Endothelial cell of umbilical vein (primary cell): Measurements from ENCODE around the gene ZNF764. TPM values are rescaled to one million over a fixed set of nuclear protein-coding genes. Genes with fewer than 3 reads are reported as not detected.
A peak's percentile ranks its signal among the peaks of the same experiment; 100 is the strongest.

Experiments used
- BruUV-seq: library from RNA; stranded (reverse); fragments of 400-500 nt; replicated peaks from 2 replicates; lab custom pipeline; 2021; lab: Mats Ljungman, UMichigan
- CTCF ChIA-PET: fragments of 300-600, 350-600 bp; sonication (Branson Sonifier 250); formaldehyde crosslinking; loops from one replicate; lab custom pipeline; 2021; ENCODE audit warnings: antibody characterized with exemption, inconsistent platforms; lab: Charles Lee
- POLR2A ChIA-PET: fragments of 300-600, 350-600 bp; sonication (Branson Sonifier 250); formaldehyde crosslinking; loops from one replicate; lab custom pipeline; 2021; ENCODE audit warnings: antibody characterized with exemption, inconsistent platforms; lab: Charles Lee
- DNase-seq: peaks from one replicate; pipeline ENCODE4 v3.0.0-alpha.2; 2011; ENCODE audit warnings: low read depth, low spot score
- FAIRE-seq: peaks from 2 replicates; lab custom pipeline; 2011; peaks lifted over from hg19 to GRCh38; lab: Jason Lieb, UNC
- H2AFZ ChIP-seq: 2 replicates; pipeline ENCODE4 v1.6.0; 2012; ENCODE audit warnings: low read depth, low read length, control low read depth, inconsistent platforms
- H3K27ac ChIP-seq: 2 replicates; pipeline ENCODE4 v1.5.1; 2011; ENCODE audit warnings: low read depth, mild to moderate bottlenecking, control low read depth, low read length, moderate library complexity; ENCODE audit not compliant: insufficient read depth
- H3K27me3 ChIP-seq, 2 experiments: 2 replicates each; pipeline versions ENCODE4 v1.6.0 to v1.6.1; 2011; ENCODE audit warnings: low read length in 2 of 2, mixed read lengths in 1 of 2; ENCODE audit not compliant: control insufficient read depth in 2 of 2, insufficient read depth in 2 of 2
- H3K36me3 ChIP-seq, 2 experiments: 2 replicates in 1 of 2; 3 replicates in 1 of 2; pipeline ENCODE4 v1.5.1; 2011; ENCODE audit warnings: low read length in 2 of 2, mild to moderate bottlenecking in 1 of 2, moderate library complexity in 1 of 2; ENCODE audit not compliant: control insufficient read depth in 2 of 2, insufficient read depth in 2 of 2; ENCODE audit errors: extremely low read depth in 1 of 2
- H3K4me1 ChIP-seq: 3 replicates; pipeline ENCODE4 v1.5.1; 2011; ENCODE audit warnings: mild to moderate bottlenecking, low read length; ENCODE audit not compliant: control insufficient read depth, insufficient read depth; ENCODE audit errors: extremely low read depth
- H3K4me2 ChIP-seq: 2 replicates; pipeline ENCODE4 v1.6.1; 2011; ENCODE audit warnings: low read length, control low read depth, mixed read lengths; ENCODE audit not compliant: insufficient read depth
- H3K4me3 ChIP-seq, 3 experiments: fragments of 200-600 bp in 1 of 3; sonication (generic), shearing (Covaris generic) in 1 of 3; replicated peaks in 1 of 3; 2 replicates each; pipeline ENCODE4 v1.5.1; 2011 to 2016; ENCODE audit warnings: control low read depth in 3 of 3, low read length in 3 of 3, mild to moderate bottlenecking in 2 of 3, inconsistent platforms in 1 of 3, low read depth in 1 of 3, moderate library complexity in 1 of 3; ENCODE audit not compliant: insufficient read depth in 1 of 3
- H3K79me2 ChIP-seq: 2 replicates; pipeline ENCODE4 v1.6.0; 2012; ENCODE audit warnings: low read length, inconsistent platforms; ENCODE audit not compliant: control insufficient read depth, insufficient read depth
- H3K9ac ChIP-seq: replicated peaks from 2 replicates; pipeline ENCODE3; 2011; ENCODE audit warnings: low read length, control low read depth; ENCODE audit not compliant: insufficient read depth; ENCODE audit errors: extremely low read depth
- H3K9me1 ChIP-seq: replicated peaks from 3 replicates; pipeline ENCODE4 v1.6.0; 2011; ENCODE audit warnings: mild to moderate bottlenecking, low read length; ENCODE audit not compliant: control insufficient read depth, insufficient read depth; ENCODE audit errors: extremely low read depth
- H3K9me3 ChIP-seq: replicated peaks from 2 replicates; pipeline ENCODE4 v1.5.1; 2012; ENCODE audit warnings: low read length, inconsistent platforms; ENCODE audit not compliant: control insufficient read depth, insufficient read depth
- H4K20me1 ChIP-seq: replicated peaks from 2 replicates; pipeline ENCODE3; 2011; ENCODE audit warnings: mild to moderate bottlenecking, low read length; ENCODE audit not compliant: control insufficient read depth, insufficient read depth; ENCODE audit errors: extremely low read depth
- EZH2 ChIP-seq: IDR thresholded peaks from 2 replicates; pipeline ENCODE4 v1.6.1; 2012; ENCODE audit warnings: borderline replicate concordance, low read depth, mild to moderate bottlenecking, moderate library complexity, low read length, inconsistent platforms; ENCODE audit not compliant: severe bottlenecking
- FOS ChIP-seq: IDR thresholded peaks from 2 replicates; pipeline ENCODE4 v1.6.1; 2011; ENCODE audit warnings: mild to moderate bottlenecking, low read length, moderate library complexity, borderline replicate concordance; ENCODE audit not compliant: insufficient read depth
- GATA2 ChIP-seq: IDR thresholded peaks from 2 replicates; pipeline ENCODE4 v1.7.0; 2011; ENCODE audit warnings: low read depth, mild to moderate bottlenecking, moderate library complexity, mixed read lengths, low read length; ENCODE audit not compliant: insufficient read length, insufficient read depth
- JUN ChIP-seq: IDR thresholded peaks from 2 replicates; pipeline ENCODE4 v1.6.1; 2011; ENCODE audit warnings: borderline replicate concordance, low read depth; ENCODE audit not compliant: insufficient read length, insufficient read depth
- MYC ChIP-seq: IDR thresholded peaks from one replicate; pipeline ENCODE4 v1.6.1; 2011; ENCODE audit warnings: mild to moderate bottlenecking, low read depth, low read length
- POLR2A ChIP-seq: IDR thresholded peaks from 2 replicates; pipeline ENCODE4 v1.6.1; 2012; ENCODE audit warnings: low read depth, mild to moderate bottlenecking, control low read depth, low read length
- POLR2AphosphoS5 ChIP-seq: IDR thresholded peaks from 2 replicates; pipeline ENCODE4 v1.6.1; 2012; ENCODE audit warnings: low read depth, mild to moderate bottlenecking, control low read depth, low read length, moderate library complexity; ENCODE audit not compliant: insufficient read depth
- dilution Hi-C: fragments of 300-500 bp; cut with MboI; formaldehyde crosslinking; loops from one replicate; pipeline ENCODE4 v1.15.0; 2019; ENCODE audit warnings: low sequenced_read_pairs; ENCODE audit not compliant: extremely low pct_ligation_motif_present
- intact Hi-C: fragments of 100-400 bp; cut with micrococcal nuclease; formaldehyde crosslinking; loops from one replicate; pipeline ENCODE4 v1.10.0; 2022
- polyA plus RNA-seq, 4 experiments: library from polyadenylated mRNA; depleted of rRNA in 3 of 4; stranded (reverse) in 3 of 4; unstranded in 1 of 4; fragments of >200 nt; gene quantifications; 2 replicates each; pipeline versions ENCODE4 v1.2.1 to v1.2.3, GENCODE V29; 2011 to 2012; ENCODE audit warnings: missing spikeins in 1 of 4
- total RNA-seq: library from RNA; stranded (reverse); gene quantifications from 2 replicates; pipeline ENCODE4 v1.2.3, GENCODE V29; 2021
- TF ChIP-seq, protein P1 (sequence below): IDR thresholded peaks from 2 replicates; pipeline ENCODE4 v1.6.1; 2011; ENCODE audit not compliant: insufficient read depth, insufficient read length
- TF ChIP-seq, protein P2 (sequence below), 2 donors: IDR thresholded peaks; 1 replicate in 1 of 2; 2 replicates in 1 of 2; pipeline ENCODE4 v1.5.1; 2011; ENCODE audit warnings: low read length in 2 of 2, mild to moderate bottlenecking in 2 of 2, moderate library complexity in 2 of 2, control low read depth in 1 of 2, inconsistent platforms in 1 of 2, low read depth in 1 of 2; ENCODE audit not compliant: insufficient read depth in 1 of 2; ENCODE audit errors: extremely low read depth in 1 of 2

Gene ZNF764
- total and polyA plus RNA-seq, 2 donors (not counting 3 experiments of a cell fraction or from before 2014, with no cell fraction given) = 5.0 to 12.1 TPM

DNA sequence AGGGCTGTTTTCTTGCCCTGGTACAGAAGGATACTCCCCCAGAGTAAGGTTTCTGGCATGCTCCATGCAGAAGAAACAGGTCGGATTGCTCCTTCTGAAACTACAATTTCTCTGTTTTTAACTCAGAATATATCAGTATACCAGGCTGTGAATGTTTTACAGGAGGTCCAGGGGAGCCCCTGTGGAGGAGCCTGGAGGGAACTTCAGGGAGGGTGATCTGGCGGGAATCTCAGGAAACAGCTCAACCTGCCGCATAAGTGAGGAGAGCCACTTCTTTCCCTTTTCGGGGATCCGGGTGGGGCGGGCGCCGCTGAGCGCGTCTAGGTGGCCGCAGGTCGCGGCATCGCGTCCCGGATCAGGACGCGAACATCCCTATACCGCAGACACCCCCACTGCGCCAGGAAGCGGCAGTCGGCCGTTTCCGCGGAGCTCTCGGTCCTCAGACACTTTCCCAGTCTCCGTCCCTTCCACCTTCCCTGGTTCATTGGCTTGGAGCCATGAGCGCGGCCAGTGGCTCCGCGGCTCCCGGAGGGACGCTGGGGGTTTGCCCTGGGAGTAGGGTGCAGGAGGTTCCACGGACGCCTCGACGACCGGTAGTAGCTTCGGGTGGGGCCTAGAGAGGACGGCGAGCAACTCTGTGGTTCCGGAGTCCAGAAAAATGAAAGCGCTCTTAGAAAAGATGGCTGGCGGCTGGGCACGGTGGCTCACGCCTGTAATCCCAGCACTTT is 3.1 kb upstream of the ZNF764 start:
- Histone ChIP-seq H3K27ac (peak overlapping the region; percentile 2), H3K27me3 (peaks cover 0 to 4% of the 10 kb centered on the region in 2 experiments), H2AFZ (peak overlapping the region; percentile 97), H3K4me2 (peak overlapping the region; percentile 56), H3K4me1 (peaks cover 9% of the 10 kb centered on the region), H3K79me2 (peaks cover 11% of the 10 kb centered on the region), H3K36me3 (no peaks in the 10 kb centered on the region), H3K4me3 (peak overlapping the region in 2 of 3 experiments; percentile 45 to 52), H3K9me1 (no peaks in the 10 kb centered on the region), H4K20me1 (no peaks in the 10 kb centered on the region), H3K9me3 (no peaks in the 10 kb centered on the region), H3K9ac (peak overlapping the region; percentile 51)
- DNase-seq (peak; percentile 31), FAIRE-seq (peak; percentile 63)
- dilution Hi-C loops = no loop called here
- CTCF ChIA-PET = interaction anchor here (1.0 to 1.8 kb wide), 4 partner anchors 26 to 132 kb away, joined by 3 to 6 read pairs (median 4); partner anchors contain the start of genes DCTPP1 and ZNF747
- POLR2A ChIA-PET = no interaction called here
- no TSS peak for BruUV-seq
- intact Hi-C loops = no loop called here
- TF ChIP-seq POLR2AphosphoS5 (peak; percentile 13), POLR2A (peak; percentile 39), EZH2 (no peak), GATA2 (no peak), MYC (no peak)

DNA sequence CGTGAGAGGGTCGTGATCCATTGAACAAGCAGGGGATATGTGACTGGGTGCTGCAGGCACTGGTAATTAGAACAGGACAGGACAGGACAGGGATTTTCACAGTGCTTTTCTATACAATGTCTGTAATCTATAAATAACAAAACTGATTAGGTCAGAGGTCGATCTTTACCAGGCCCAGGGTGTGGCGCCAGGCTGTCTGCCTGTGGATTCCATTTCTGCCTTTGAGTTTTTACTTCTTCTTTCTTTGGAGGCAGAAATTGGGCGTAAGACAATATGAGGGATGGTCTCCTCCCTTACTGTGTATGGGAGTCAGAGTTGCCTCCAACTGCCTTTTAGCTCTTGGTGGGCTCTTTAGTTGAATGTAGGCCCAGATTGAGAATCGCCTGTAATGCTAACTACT is 1.5 kb upstream of the ZNF764 start:
- no peak for DNase-seq
- no peak for FAIRE-seq
- H3K79me2 ChIP-seq = peaks cover 17% of the 10 kb centered on the region
- H3K36me3 ChIP-seq = peaks cover 3 to 9% of the 10 kb centered on the region in 2 experiments
- H3K9me3 ChIP-seq = no peaks in the 10 kb centered on the region
- dilution Hi-C loops (no loop called here), intact Hi-C loops (no loop called here)
- TF ChIP-seq FOS = no peak
- TF ChIP-seq, protein P1, sequence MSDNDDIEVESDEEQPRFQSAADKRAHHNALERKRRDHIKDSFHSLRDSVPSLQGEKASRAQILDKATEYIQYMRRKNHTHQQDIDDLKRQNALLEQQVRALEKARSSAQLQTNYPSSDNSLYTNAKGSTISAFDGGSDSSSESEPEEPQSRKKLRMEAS = no peak
- no peak for TF ChIP-seq MYC
- no peak for TF ChIP-seq POLR2A
- TF ChIP-seq, protein P2, sequence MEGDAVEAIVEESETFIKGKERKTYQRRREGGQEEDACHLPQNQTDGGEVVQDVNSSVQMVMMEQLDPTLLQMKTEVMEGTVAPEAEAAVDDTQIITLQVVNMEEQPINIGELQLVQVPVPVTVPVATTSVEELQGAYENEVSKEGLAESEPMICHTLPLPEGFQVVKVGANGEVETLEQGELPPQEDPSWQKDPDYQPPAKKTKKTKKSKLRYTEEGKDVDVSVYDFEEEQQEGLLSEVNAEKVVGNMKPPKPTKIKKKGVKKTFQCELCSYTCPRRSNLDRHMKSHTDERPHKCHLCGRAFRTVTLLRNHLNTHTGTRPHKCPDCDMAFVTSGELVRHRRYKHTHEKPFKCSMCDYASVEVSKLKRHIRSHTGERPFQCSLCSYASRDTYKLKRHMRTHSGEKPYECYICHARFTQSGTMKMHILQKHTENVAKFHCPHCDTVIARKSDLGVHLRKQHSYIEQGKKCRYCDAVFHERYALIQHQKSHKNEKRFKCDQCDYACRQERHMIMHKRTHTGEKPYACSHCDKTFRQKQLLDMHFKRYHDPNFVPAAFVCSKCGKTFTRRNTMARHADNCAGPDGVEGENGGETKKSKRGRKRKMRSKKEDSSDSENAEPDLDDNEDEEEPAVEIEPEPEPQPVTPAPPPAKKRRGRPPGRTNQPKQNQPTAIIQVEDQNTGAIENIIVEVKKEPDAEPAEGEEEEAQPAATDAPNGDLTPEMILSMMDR (IDR thresholded peaks at IDR 0.05; ENCODE audit: extremely low read depth in 1 of 2, insufficient read depth in 1 of 2, low read depth in 1 of 2, low read length in 2 of 2) = no peak
- TF ChIP-seq GATA2 = no peak
- TF ChIP-seq POLR2AphosphoS5 = no peak
- TF ChIP-seq JUN = no peak
- TF ChIP-seq EZH2 = no peak
- no peak overlapping the region for H3K9ac ChIP-seq
- ChIA-PET POLR2A (no interaction called here), CTCF (no interaction called here)
- peaks cover 11% of the 10 kb centered on the region for H3K4me1 ChIP-seq
- H3K27ac ChIP-seq = no peak overlapping the region
- no TSS peak for BruUV-seq
- H3K4me2 ChIP-seq = no peak overlapping the region
- H2AFZ ChIP-seq = no peak overlapping the region
- H4K20me1 ChIP-seq = no peaks in the 10 kb centered on the region
- H3K9me1 ChIP-seq = no peaks in the 10 kb centered on the region
- H3K27me3 ChIP-seq = no peaks in the 10 kb centered on the region
- H3K4me3 ChIP-seq = no peak overlapping the region
